GM19324 (cell line): Measurements from ENCODE around the gene MLPH.

Experiments used
- ATAC-seq: cut with Tn5 transposase; IDR thresholded peaks from one replicate; pipeline ENCODE4 v1.9.1; 2021; ENCODE audit warnings: mild to moderate bottlenecking, moderate library complexity; ENCODE audit not compliant: unreplicated experiment, low FRiP score

Gene MLPH

DNA sequence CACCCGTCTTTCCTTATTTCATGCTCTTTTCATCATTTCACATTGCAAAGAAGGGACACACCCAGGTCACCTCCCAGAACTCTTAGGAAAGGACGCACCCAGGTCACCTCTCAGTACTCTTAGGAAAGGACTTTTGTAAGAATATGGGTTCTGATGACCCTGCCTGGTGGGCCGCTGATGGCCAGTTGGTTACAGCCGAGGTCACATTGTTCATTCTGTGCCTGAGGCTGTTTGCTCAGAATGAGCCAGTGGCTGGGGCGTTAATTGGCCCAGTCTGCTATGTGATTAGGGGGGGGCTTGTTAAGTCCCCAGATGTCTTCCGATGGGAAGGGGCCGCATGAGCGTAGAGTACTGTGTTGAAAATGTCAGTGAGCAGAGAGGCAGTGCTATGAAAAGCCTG lies 9.4 kb downstream of the MLPH start:
- ATAC-seq, result no peak

- ATAC-seq, result no peak
Observed at GRCh38 chr2:237497009-237497837, 10.2 kb downstream of the MLPH start.

DNA sequence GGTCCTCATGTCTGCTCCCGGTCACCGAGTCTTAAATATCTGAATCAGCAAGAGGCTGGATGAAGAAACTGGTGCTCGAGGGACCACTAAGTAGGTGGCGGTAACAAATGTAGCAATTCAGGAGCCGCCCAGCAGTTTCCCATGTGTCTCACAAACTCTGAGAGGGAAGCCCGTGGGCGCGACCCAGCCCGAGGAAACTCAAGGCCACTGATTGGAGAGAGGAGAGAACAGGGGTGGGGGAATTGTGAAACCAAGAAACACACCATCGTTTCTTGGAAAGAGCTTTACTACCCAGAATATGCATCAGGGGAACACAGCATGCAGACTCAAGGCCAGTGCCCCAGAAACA lies 10.8 kb downstream of the MLPH start:
- ATAC-seq, result no peak

- no peak for ATAC-seq
Observed at GRCh38 chr2:237498341-237498740, 11.3 kb downstream of the MLPH start.

- no peak for ATAC-seq
Observed at GRCh38 chr2:237500681-237501424, 13.8 kb downstream of the MLPH start.

- ATAC-seq, result no peak
Observed at GRCh38 chr2:237501892-237502513, 15.0 kb downstream of the MLPH start.

DNA sequence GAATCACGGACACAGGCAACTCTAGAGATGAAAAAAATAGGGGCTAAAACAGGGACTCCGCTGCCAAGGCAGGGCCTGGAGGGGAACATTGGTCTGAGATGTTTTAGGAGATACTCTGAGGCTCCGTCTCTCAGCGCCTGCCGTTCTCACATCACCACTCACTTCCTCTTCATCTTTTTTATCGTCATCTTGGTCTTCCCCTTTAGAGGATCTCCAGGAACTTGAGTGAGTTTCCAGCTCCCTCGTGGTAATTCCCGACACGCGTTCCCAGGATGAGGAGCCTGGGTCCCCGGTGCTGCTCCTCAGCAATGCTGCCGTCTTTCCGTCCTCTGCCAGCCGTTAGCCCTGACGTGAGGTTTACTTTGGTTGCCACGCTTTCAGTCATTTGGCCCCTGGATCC lies 16.1 kb downstream of the MLPH start:
- ATAC-seq, result no peak

DNA sequence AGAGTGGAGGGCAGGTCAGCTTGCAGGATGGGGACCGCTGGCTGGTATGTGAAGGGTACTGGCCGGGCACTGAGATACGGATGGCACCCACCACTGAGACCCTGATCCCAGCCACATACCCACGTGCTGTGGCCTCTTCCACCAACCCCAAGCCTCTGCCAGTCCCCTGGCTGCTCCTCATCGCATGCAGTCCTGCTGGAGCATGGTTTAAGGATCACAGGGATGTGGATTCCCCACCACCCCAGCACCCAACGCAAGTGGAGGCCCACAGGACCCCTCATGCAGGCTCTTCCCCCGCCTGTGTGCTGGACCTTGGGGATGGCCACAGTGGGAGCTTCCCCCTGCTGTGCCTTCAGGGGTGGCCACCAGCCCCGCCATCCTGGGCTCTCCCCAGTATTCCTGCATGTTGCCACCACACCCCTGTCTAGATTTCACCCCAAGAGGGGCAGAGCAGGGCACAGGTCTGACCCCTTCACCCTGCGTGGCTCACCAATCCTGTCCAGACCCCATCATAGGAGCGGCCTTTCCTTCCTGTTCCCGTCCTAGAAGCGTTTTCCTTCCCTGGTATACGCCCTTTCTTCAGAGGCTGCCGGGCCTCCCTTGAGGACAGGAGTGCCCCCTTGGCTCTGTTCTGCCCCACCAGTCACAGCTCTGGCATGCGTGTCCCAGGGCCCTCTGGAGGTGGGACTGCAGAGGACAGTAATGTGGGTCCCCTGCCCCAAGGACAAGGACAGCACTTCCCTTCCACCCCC lies 18.3 kb downstream of the MLPH start:
- ATAC-seq, result no peak

DNA sequence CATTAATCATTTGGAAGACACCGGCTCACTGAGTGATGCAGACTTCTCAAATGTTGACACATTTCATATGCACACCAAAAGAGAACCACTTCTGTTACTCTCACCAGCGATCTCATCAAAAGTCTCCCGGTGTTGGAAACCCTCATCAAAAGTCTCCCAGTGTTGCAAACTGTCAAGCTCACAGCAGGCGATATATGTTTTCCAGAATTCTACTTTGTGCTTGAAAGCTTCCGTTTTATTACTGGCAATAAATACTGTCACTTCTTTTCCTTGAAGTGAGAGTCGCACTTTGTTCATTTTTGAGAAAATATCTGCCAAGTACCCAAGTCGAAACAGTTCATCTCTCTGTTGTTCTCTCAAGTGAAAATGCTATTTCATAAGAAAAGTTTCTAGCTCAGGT lies 20.5 kb downstream of the MLPH start:
- no peak for ATAC-seq

GRCh38 chr2:237508361-237508760 lies 21.3 kb downstream of the MLPH start:
- no peak for ATAC-seq

- ATAC-seq, result no peak
Observed at GRCh38 chr2:237509151-237509550, 22.1 kb downstream of the MLPH start.

DNA sequence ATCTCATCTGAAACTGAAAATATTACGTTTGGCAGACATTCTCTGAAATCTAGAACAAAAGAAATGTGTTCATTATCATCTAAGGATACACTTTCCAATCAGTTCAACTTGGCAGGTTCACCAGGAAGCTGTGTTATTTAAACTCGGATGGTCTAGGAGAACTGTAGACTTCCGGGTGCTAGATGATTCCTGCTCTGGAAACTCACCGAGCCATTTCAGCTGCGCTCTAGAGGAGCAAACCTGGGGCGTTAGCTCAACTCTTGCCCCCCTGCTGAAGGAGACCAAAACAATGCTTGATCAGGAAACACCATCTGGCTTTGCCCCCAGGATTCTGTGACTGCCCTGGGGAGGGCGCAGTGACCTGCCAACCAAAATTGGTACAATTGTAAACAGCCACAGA lies 22.9 kb downstream of the MLPH start:
- no peak for ATAC-seq

GRCh38 chr2:237510502-237511217 lies 23.6 kb downstream of the MLPH start:
- ATAC-seq, result no peak

DNA sequence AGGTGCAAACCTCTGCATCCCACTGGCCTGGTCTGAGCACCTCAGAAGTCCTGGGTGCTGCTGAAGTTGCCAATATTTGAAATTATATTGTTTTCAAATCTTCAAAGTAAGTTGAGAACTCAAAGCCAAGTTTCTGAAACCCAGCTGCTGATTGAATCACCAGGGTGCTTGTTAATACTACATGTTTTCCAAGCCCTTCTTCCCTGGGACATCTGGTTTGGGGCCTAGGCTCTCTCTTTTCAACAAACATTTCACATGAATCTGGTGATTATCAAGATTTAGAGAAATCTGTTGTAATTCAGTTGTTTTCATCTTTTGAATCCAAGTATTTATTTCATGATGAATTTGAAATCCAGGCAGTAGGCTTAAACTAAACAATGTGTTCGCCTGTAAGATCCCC lies 24.4 kb downstream of the MLPH start:
- ATAC-seq, result no peak

- ATAC-seq, result no peak
Observed at GRCh38 chr2:237511885-237512405, 24.9 kb downstream of the MLPH start.

DNA sequence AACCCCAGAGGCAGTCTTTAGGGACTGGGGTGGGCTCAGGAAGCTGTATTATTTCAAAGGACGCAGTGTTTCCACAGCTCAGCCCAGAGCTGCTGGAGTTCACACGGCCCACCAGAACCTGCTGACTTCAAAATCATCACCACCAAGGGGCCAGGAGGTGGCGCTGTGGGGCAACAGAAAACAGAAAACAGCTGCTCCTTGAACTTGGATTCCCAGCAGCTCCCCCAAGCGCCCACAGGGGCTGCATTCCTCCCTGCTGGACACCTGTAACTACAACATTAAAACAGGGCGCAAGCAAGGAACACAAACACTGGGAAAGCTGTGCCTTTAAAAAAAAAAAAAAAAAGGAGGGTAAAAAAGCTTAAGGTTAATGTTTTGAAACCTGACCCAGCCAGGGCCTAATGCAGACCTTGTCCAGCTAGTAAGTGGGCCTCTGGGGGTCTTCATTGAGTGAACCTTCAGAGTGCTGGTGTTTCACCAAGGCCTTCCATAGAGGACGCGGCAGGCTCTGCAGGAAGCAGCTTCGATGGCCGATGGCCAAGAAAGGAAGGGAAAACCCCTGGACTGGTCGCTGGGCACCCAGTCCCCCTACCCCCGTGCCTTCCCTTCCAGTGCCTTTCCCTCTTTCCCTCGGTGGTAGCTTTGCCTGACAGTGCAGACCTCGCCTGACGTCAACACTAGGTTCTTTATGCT lies 25.9 kb downstream of the MLPH start:
- ATAC-seq, result no peak

DNA sequence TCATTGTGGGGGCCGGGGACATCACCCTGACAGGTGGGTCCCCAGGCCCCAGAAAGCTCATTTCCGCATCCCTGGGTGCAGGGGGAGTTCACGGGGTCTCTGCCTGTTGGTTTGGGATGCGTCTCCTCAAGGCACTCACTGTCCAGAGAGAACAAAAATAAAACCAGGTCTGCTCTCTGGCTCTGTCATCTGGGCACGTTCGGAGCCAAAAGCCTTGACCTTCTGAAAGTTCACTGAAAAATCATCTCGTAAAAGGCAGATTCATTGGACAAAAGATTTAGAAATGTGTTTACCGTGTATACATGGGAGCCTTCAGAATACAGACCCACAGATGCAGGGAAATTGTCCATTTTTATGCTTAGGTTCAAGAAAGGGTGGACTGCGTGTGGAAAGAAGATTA lies 26.6 kb downstream of the MLPH start:
- no peak for ATAC-seq

- ATAC-seq, result no peak
Observed at GRCh38 chr2:237514474-237515130, 27.6 kb downstream of the MLPH start.

DNA sequence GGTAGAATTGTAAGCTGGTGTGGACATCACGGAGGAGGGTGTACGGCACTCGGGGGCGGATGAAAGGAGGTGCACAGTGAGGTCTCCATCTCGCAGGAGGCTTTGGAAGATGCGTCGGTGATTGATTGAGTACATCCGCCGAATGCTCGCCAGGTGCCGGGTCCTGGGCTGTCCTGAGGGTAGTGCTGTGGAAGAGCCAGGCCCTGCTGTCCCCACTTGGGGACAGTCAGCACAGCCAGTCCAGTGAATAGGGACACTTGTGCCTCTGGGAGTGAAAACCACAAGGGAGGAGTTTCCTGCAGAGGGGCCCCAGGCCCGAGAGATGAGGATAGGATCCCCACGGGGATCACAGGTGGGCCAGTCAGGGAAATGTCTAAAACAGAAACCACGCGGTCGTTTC lies 28.1 kb downstream of the MLPH start:
- ATAC-seq, result no peak
